Adrenal gland (tissue), 12 donors: ENCODE measurements around the gene ARHGEF17. TPM values are rescaled to one million over a fixed set of nuclear protein-coding genes. Genes with fewer than 3 reads are reported as not detected.

Experiments
- DNase-seq, 7 donors: peaks; one replicate each; pipeline ENCODE4 v3.0.0-alpha.2; 2019 to 2020
- H3K27ac ChIP-seq, 5 donors: fragments of 200-600 bp; sonication (generic) in 4 of 5; 1 replicate in 3 of 5; 2 replicates in 2 of 5; pipeline versions ENCODE4 v1.5.1 to v1.8.0; 2016 to 2020; ENCODE audit warnings: mild to moderate bottlenecking in 1 of 5
- H3K27me3 ChIP-seq: fragments of 200-600 bp; 2 replicates; pipeline ENCODE4 v1.8.0; 2021
- H3K36me3 ChIP-seq, 2 donors: fragments of 200-600 bp; replicated peaks in 1 of 2; 1 replicate in 1 of 2; 2 replicates in 1 of 2; pipeline versions ENCODE4 v1.5.1 to v1.8.0; 2018 to 2022
- H3K4me1 ChIP-seq, 2 donors: fragments of 200-600 bp; replicated peaks in 1 of 2; 1 replicate in 1 of 2; 2 replicates in 1 of 2; pipeline versions ENCODE4 v1.5.1 to v1.8.0; 2018 to 2021
- H3K4me3 ChIP-seq, 4 donors: fragments of 200-600 bp; sonication (generic) in 3 of 4; one replicate each; pipeline ENCODE4 v1.5.1; 2016 to 2018
- H3K9me3 ChIP-seq, 3 donors: fragments of 200-600 bp; sonication (generic) in 1 of 3; replicated peaks in 1 of 3; 1 replicate in 2 of 3; 2 replicates in 1 of 3; pipeline versions ENCODE4 v1.5.1 to v1.8.0; 2016 to 2021
- CTCF ChIP-seq, 6 experiments: fragments of 450-650 bp in 4 of 6; fragments of 200-600 bp in 2 of 6; sonication (generic) in 1 of 6; IDR thresholded peaks; 1 replicate in 5 of 6; 2 replicates in 1 of 6; pipeline versions ENCODE4 v1.5.1 to v1.8.0; 2016 to 2021; ENCODE audit warnings: antibody characterized with exemption in 6 of 6, mild to moderate bottlenecking in 2 of 6, moderate library complexity in 1 of 6
- POLR2A ChIP-seq, 2 donors: fragments of 450-650 bp; IDR thresholded peaks; one replicate each; pipeline ENCODE4 v1.6.1; 2017; ENCODE audit warnings: antibody characterized with exemption in 2 of 2, mild to moderate bottlenecking in 2 of 2, moderate library complexity in 1 of 2
- WGBS, 4 donors: extraction: QIAGEN DNeasy Blood & Tissue Kit in 2 of 4; methylation state at CpG; one replicate each; pipeline versions ENCODE4 v1.1.5 to v1.1.7; 2013 to 2017; 5-methylcytosine and 5-hydroxymethylcytosine counted together
- intact Hi-C, 2 donors: fragments of 100-400 bp; cut with DNase I; formaldehyde crosslinking; loops; one replicate each; pipeline versions ENCODE4 v1.14.1 to v1.15.0; 2022 to 2023
- polyA plus RNA-seq, 3 donors: library from polyadenylated mRNA; stranded (reverse); fragments of 200-250 nt in 2 of 3; fragments of 350-450 nt in 1 of 3; fragmentation: Illumina TruSeq in 1 of 3; extraction: RNeasy Lipid Tissue Mini Kit (QIAGEN cat#74804) in 1 of 3; gene quantifications; one replicate each; pipeline ENCODE4 v1.2.3, GENCODE V29; 2013 to 2014
- total RNA-seq, 9 donors: library from RNA; depleted of rRNA in 4 of 9; stranded (reverse); fragments of >200 nt in 4 of 9; fragments of 120-200 nt in 1 of 9; fragmentation: NEBNext Ultra II Directional in 1 of 9; extraction: Animal tissue kit (Norgen Biotek cat#: 25700) in 1 of 9; gene quantifications; one replicate each; pipeline versions ENCODE4 v1.1.0 to v1.2.4, GENCODE V29; 2013 to 2023
- donor health status: healthy with polysubstance abuse.
- donor health status: Bipolar disorder and iron deficiency.
- donor health status: DM: yes; HTN: yes; CAD: no.
- donor health status: DM: no; HTN: no; CAD: no.
- donor health status: DM: no; HTN: no; CAD: no.
- donor health status: DM: yes; HTN: yes; CAD: no.

Gene ARHGEF17
- total and polyA plus RNA-seq, 12 donors = 8.1 to 48.2 (median 20.4) TPM

- Histone ChIP-seq H3K9me3 (no peaks in the 10 kb centered on the region), H3K36me3 (no peaks in the 10 kb centered on the region), H3K27ac (no peak overlapping the region), H3K4me1 (no peaks in the 10 kb centered on the region), H3K4me3 (no peak overlapping the region), H3K27me3 (no peaks in the 10 kb centered on the region)
- intact Hi-C loops = loop anchor here (5.0 kb wide), 1 partner anchor 39 kb away; no protein-coding TSS in a partner anchor
- DNase-seq = no peak
- WGBS, 4 donors = 74 to 85% (median 80%) methylated on average over 5 of the region's 5 CpGs
- TF ChIP-seq POLR2A (IDR thresholded peaks at IDR 0.05) (no peak), CTCF (IDR thresholded peaks at IDR 0.05) (no peak)
These were observed 9.8 kb upstream of the ARHGEF17 start for GRCh38 chr11:73298233-73298632.

GRCh38 chr11:73299751-73300150 is 8.3 kb upstream of the ARHGEF17 start:
- Histone ChIP-seq H3K9me3 (no peaks in the 10 kb centered on the region), H3K36me3 (no peaks in the 10 kb centered on the region), H3K27ac (no peak overlapping the region), H3K4me1 (no peaks in the 10 kb centered on the region), H3K4me3 (no peak overlapping the region), H3K27me3 (no peaks in the 10 kb centered on the region)
- DNase-seq = no peak
- intact Hi-C loops = loop anchor here (5.0 to 10.0 kb wide), 3 partner anchors 38 to 363 kb away; no protein-coding TSS in a partner anchor
- WGBS, 4 donors = 73 to 94% (median 85%) methylated on average over 10 of the region's 10 CpGs
- TF ChIP-seq CTCF (IDR thresholded peaks at IDR 0.05) (no peak), POLR2A (IDR thresholded peaks at IDR 0.05) (no peak)

GRCh38 chr11:73306069-73306841 is 1.8 kb upstream of the ARHGEF17 start:
- intact Hi-C loops = loop anchor here (2.0 to 10.0 kb wide), 4 partner anchors 29 to 89 kb away; no protein-coding TSS in a partner anchor
- Histone ChIP-seq H3K4me3 (no peak overlapping the region), H3K4me1 (peaks cover 5 to 11% of the 10 kb centered on the region in 2 donors), H3K36me3 (no peaks in the 10 kb centered on the region), H3K9me3 (no peaks in the 10 kb centered on the region), H3K27me3 (no peaks in the 10 kb centered on the region), H3K27ac (no peak overlapping the region)
- no peak for DNase-seq
- TF ChIP-seq CTCF (IDR thresholded peaks at IDR 0.05) = no peak
- no peak for TF ChIP-seq POLR2A (IDR thresholded peaks at IDR 0.05)
- 54 to 81% (median 68%) methylated on average over 5 to 7 of the region's 7 CpGs for WGBS, 4 donors

- 19 to 23% (median 20%) methylated on average over 18 of the region's 18 CpGs for WGBS, 4 donors
- intact Hi-C loops = loop anchor here (2.0 to 10.0 kb wide), 4 partner anchors 28 to 88 kb away; no protein-coding TSS in a partner anchor
- peaks cover 5 to 11% of the 10 kb centered on the region in 2 donors for H3K4me1 ChIP-seq
These were observed 1.1 kb upstream of the ARHGEF17 start for GRCh38 chr11:73306977-73307322.

More at GRCh38 chr11:73306977-73307322, 1.1 kb upstream of the ARHGEF17 start:
- peak overlapping the region in 3 of 5 donors; percentile 46 to 89 (median 69) for H3K27ac ChIP-seq
- no peaks in the 10 kb centered on the region for H3K9me3 ChIP-seq
- H3K4me3 ChIP-seq = peak overlapping the region in 3 of 4 donors; percentile 18 to 71 (median 65)
- H3K36me3 ChIP-seq = no peaks in the 10 kb centered on the region
- TF ChIP-seq CTCF (IDR thresholded peaks at IDR 0.05) (no peak), POLR2A (IDR thresholded peaks at IDR 0.05) (no peak)
- H3K27me3 ChIP-seq = no peaks in the 10 kb centered on the region
- no peak for DNase-seq
